ENCODE results near the gene XPNPEP1. TPM values are rescaled to one million over a fixed set of nuclear protein-coding genes. Genes with fewer than 3 reads are reported as not detected.
A peak's percentile ranks its signal among the peaks of the same experiment; 100 is the strongest.

The XPNPEP1 gene
- total RNA-seq, 1 donor from 2014 or later, result 60.6 TPM

DNA sequence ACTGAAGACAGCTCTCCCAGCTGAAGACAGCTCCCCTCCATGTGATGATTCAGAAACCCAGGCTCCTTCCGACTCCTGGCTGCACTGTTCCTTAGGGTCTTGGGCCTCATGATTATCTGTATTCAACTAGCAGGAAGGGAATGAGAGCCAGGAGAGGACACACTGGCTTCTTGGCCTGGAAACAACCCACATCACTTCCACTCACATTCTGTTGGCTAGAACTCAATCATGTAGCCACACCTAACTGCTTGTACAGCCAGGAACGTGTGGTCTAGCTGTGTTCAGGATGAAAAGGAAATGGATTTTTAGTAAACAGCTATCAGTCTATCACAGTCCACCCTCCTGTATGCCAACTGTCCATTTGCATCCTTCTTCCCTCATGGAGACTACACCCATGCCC, 30.5 kb upstream of the XPNPEP1 start:
- intact Hi-C loops (cut with DNase I), result no loop called here
- ATAC-seq (peak; percentile 73), DNase-seq (ENCODE audit: low spot score) (no peak)

GRCh38 chr10:109952526-109952925, 29.2 kb upstream of the XPNPEP1 start:
- intact Hi-C loops (cut with DNase I), result no loop called here
- ATAC-seq, result no peak
- no peak for DNase-seq (ENCODE audit: low spot score)

GRCh38 chr10:109947111-109947920, 24.0 kb upstream of the XPNPEP1 start:
- ATAC-seq, result no peak
- DNase-seq (ENCODE audit: low spot score), result no peak
- intact Hi-C loops (cut with DNase I), result no loop called here

DNA sequence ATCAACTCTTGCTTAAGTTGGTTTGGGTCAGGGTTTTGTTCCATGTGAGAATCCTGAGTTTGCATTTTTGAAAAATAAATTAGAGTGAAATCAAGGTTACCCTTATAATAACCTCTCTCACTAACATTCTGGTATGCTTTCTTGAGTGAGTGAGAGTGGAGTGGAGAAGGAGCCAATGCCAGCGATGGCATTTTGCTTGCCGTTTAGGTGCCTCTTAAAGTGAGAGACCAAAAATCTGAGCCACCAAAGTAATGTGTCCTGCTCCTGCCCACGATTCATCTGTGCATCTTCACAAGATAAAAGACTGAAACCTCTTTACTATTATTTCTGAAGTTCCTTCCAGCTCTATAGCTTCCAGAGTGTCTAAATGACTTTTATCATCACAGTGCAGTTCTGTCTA, 23.4 kb upstream of the XPNPEP1 start:
- intact Hi-C loops (cut with DNase I), result no loop called here
- DNase-seq (ENCODE audit: low spot score) (no peak), ATAC-seq (no peak)

- no peak for ATAC-seq
- DNase-seq (ENCODE audit: low spot score), result no peak
- intact Hi-C loops (cut with DNase I), result no loop called here
Measured at GRCh38 chr10:109945473-109946177, 22.3 kb upstream of the XPNPEP1 start.

- no peak for ATAC-seq
- DNase-seq (ENCODE audit: low spot score), result no peak
- intact Hi-C loops (cut with DNase I), result no loop called here
Measured at GRCh38 chr10:109944613-109945012, 21.3 kb upstream of the XPNPEP1 start.

- intact Hi-C loops (cut with DNase I), result no loop called here
- ATAC-seq (peak; percentile 72), DNase-seq (ENCODE audit: low spot score) (no peak)
Measured at GRCh38 chr10:109941236-109941862, 18.0 kb upstream of the XPNPEP1 start.

- DNase-seq (ENCODE audit: low spot score) (no peak), ATAC-seq (no peak)
- intact Hi-C loops (cut with DNase I), result no loop called here
Measured at GRCh38 chr10:109940553-109940952, 17.2 kb upstream of the XPNPEP1 start.

DNA sequence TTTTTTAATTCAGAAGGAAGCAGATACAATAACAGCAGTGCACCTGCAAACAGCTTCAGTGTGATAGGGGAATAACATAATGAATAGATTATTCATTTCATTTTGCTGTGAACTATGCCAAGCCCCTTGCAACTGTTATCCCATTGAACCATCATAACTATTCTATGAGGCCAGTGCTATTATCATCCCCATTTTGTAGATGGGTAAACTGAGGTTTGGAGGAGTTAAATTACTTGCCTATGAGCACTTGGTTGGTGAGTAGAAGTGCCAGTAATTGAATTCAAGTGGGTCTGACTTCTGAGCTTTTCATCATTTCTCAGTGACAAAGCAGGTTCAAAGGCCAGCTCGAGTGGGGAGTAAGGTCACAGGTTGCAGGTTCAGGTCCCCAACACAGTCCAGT, 16.8 kb upstream of the XPNPEP1 start:
- DNase-seq (ENCODE audit: low spot score), result no peak
- no peak for ATAC-seq
- intact Hi-C loops (cut with DNase I), result no loop called here

DNA sequence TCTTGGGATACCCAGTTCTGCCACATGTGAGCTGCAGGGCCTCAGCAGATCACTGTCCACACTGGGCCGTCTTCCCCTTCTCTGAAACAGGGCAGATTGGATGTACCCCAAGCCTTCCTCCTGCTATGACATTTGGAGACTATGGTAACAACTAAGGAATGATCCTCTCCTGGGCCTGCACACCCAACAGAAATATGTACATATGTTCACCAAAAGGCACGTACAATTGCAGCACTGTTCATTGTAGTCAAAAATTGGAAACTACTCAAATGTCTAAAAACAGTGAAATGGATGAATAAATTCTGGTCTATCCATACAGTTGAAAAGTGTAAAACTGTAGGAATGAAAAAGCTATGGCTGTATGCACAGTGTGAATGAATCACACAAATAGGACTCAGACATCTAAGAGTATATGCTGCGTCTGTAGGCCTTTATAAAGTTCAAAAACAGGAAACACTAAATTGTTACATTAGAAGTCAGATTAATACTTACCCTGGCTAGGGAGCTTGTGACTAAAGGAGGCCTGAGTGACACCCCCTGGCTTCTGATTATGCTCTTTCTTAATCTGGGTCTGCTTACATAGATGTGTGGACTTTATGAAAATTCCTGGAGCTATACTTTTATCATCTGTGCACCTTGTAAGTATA, 16.1 kb upstream of the XPNPEP1 start:
- intact Hi-C loops (cut with DNase I), result no loop called here
- ATAC-seq, result no peak
- DNase-seq (ENCODE audit: low spot score), result no peak

DNA sequence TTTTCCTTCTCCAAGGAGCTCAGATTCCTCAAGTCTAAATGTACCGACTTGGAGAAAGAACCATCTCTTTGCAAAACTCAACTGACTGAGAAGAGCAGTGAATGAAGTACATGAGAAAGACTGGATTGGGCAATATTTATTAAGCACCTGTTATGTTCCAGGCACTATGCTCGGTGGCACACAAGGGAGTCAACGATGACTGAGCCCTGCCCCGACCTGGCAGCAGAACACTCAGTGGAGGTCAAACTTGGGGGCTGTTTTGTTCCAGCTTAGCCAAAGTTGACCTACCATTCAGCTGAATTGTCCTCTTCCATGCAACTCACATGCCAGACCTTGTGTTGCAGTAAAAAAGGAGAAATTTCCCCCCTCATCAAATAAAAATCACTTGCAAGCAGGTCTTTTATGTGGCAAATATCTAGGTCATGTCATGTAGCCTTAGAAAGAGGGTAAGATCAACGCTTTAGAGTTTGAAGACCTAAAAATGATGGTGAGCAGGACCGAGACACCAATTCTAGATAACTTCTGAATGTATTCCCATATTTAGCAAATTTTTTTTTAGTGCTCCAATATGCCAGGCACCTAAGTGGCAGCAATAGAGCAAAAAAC, 14.3 kb upstream of the XPNPEP1 start:
- no peak for ATAC-seq
- DNase-seq (ENCODE audit: low spot score), result no peak
- intact Hi-C loops (cut with DNase I), result no loop called here

DNA sequence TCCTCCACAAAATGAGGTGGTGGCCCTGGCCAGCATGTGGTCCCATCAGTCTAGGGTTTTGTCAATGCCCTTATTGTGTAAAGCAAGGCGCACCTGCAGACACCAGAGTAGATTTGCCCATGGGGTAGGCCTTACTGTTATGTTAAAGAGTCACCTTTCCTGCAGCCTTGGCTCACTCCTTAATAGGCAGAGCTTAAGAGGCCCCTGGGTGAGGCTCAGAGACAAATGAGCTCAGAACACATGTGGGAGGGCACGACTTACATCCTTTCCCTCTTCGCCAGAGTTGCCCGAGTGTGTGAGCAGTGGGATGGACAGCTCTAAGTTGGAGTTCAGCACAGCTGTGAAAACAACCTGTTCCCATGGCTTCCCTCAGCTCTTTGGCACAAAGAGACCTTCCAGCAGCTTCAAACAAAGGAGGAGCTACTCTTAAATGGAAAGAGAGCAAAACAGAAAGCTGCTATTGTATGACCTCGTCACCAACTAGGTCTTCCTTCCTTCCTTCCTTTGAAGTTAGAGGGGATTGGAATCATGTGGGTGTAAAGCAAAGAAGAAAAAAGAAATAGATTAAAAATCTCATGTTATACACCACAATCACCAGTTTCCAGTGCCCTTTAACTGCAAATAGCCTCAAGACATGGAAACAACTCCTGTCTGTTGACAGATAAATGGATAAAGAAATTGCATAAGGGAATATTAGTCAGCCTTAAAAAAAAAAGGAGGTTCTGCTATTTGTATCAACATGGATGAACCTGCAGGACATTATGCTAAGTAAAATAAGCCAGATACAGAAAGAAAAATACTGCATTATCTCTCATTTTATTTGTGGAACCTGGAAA, 11.9 kb upstream of the XPNPEP1 start:
- peak; percentile 93 for ATAC-seq
- intact Hi-C loops (cut with DNase I), result no loop called here
- DNase-seq (ENCODE audit: low spot score), result no peak

DNA sequence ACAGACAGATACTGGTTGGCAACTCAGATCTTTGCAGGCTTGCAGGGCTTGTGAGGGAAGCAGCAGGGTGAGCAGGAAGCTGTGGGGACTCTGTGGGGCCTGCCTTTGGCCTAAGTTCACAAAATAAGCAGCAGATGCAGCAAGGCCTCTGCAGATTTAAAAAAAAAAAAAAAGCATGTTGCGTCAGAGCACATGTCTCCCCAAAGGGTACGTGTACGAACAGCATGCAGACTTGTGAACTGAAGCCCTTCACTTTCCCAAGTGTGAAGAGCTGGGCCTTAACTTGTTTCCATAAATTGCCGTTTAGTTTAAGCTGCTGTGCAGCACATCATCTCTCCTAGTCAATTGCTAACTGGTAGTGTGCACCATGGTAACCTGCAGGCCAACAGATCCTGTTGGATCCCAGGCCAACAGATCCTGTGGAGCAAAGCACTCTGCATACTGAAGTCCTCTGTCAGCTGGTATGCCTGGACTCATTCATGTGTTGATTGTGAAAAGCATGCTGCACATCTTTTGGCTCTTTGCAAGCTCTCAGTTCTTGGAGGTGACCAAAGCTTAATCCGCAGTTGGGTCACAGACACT, 10.8 kb upstream of the XPNPEP1 start:
- ATAC-seq (peak; percentile 71), DNase-seq (ENCODE audit: low spot score) (no peak)
- intact Hi-C loops (cut with DNase I), result no loop called here

- no peak for DNase-seq (ENCODE audit: low spot score)
- no peak for ATAC-seq
- intact Hi-C loops (cut with DNase I), result no loop called here
Measured at GRCh38 chr10:109932968-109933367, 9.7 kb upstream of the XPNPEP1 start.

- ATAC-seq (no peak), DNase-seq (ENCODE audit: low spot score) (no peak)
- intact Hi-C loops (cut with DNase I), result no loop called here
Measured at GRCh38 chr10:109932391-109932790, 9.1 kb upstream of the XPNPEP1 start.

DNA sequence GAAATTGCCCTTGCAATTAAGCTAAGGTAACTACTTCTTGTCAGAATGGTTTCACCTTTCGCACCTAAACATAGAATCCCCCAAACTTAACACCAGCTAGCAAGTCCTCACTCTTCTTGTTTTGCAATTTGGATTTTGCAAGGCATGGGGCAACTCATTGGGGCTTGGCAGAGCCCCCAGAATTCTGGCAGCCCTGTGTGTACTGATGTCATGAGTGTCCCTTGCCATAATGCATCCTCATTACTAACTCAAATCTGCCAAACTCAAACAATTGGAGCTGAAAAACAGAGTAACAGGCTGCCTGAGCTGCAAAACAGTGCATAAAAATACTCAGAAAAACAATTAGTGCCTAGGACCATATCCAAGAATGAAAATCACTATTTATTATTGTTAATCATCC, 7.9 kb upstream of the XPNPEP1 start:
- DNase-seq (ENCODE audit: low spot score) (no peak), ATAC-seq (no peak)
- intact Hi-C loops (cut with DNase I), result no loop called here

DNA sequence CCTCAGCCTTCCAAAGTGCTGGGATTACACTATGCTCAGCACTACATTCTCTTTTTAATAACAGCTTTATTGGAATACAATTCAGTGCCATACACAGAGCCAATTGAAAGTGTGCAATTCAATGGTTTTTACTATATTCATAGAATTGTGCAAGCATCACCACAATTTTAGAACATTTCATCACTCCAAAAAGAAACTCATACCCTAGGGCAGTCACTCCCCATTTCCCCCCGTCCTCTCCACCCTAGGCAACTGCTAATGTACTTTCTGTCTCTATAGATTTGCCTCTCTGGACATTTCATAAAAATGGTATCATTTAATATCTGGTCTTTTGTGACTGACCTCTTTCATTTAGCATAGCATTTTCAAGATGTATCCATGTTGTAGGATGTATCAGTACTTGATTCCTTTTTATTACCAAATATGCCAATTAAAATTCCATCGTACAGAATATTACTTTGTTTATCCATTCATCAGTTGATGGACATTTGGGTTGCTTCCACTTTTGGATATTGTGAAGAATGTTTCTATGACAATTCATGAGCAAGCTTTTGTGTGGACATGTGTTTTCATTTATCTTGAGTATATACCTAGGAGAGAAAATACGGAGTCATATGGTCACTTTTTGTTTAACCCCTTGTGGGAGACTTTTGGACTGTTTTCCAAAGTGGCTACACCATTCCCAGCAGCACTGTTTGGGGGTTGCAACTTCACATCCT, 6.3 kb upstream of the XPNPEP1 start:
- intact Hi-C loops (cut with DNase I), result loop anchor here (2.0 kb wide), 1 partner anchor 33 kb away; no protein-coding TSS in a partner anchor
- peak; percentile 20 for ATAC-seq
- DNase-seq (ENCODE audit: low spot score), result no peak

Data from sciatic nerve (tissue), 2 donors.